Lower leg skin (tissue), 3 donors: Measurements from ENCODE around the gene PPP2CA.

Experiments used
- CTCF ChIP-seq, 3 donors: fragments of 450-650 bp; IDR thresholded peaks; one replicate each; pipeline ENCODE4 v1.5.1; 2016; ENCODE audit warnings: antibody characterized with exemption in 3 of 3, mild to moderate bottlenecking in 3 of 3, moderate library complexity in 2 of 3
- POLR2A ChIP-seq, 2 donors: fragments of 450-650 bp; IDR thresholded peaks; one replicate each; pipeline ENCODE4 v1.6.1; 2016 to 2017; ENCODE audit warnings: antibody characterized with exemption in 2 of 2, mild to moderate bottlenecking in 1 of 2, moderate library complexity in 1 of 2

- no peak for TF ChIP-seq CTCF (IDR thresholded peaks at IDR 0.05)
- TF ChIP-seq POLR2A (IDR thresholded peaks at IDR 0.05): no peak
Measured at GRCh38 chr5:134183481-134183880, 42.4 kb downstream of the PPP2CA start.
